ENCODE results near the gene MAMDC2. TPM values are rescaled to one million over a fixed set of nuclear protein-coding genes. Genes with fewer than 3 reads are reported as not detected.

Gene MAMDC2
- total and polyA plus RNA-seq, 2 donors (not counting 1 experiment from before 2014, with no cell fraction given) = not detected

DNA sequence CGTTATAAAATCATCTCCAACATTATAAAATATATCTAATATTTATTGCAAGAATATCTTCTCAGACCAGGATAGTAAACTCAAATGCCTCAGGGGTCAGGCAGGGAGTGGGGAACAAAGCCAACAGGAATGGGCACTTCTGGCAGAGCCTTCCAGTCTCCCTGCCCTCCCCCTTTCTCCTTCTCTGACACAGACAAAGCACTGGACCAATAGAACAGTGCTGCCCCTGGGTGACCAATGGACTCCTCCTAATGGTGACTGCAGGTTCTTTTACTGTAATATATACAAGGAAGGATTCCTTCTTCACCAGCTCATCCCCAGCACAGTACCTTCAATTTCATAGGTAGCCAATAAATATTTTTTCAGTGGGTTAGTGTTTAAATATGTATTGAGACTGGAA, 31.1 kb upstream of the MAMDC2 start:
- intact Hi-C loops (cut with micrococcal nuclease) = no loop called here
- WGBS (ENCODE audit: insufficient coverage) = no CpG with 5 or more reads among the region's 1 CpG
- no peak overlapping the region for H3K4me2 ChIP-seq (replicated peaks; ENCODE audit: low read depth, low read length, poor library complexity, severe bottlenecking)
- H3K9me3 ChIP-seq (ENCODE audit: control extremely low read depth in 1 of 3, control insufficient read depth in 2 of 3, insufficient read depth in 1 of 3, low read length in 2 of 3) = no peaks in the 10 kb centered on the region
- Mint-ChIP-seq H3K4me1 (no peaks in the 10 kb centered on the region), H3K27ac (no peak overlapping the region), H3K4me3 (no peak overlapping the region), H3K27me3 (peaks cover 2% of the 10 kb centered on the region), H3K9me3 (ENCODE audit: insufficient read depth) (no peaks in the 10 kb centered on the region)
- ChIA-PET POLR2A (no interaction called here), CTCF (no interaction called here)
- H2AFZ ChIP-seq (ENCODE audit: insufficient read depth, low read depth, low read length, poor library complexity, severe bottlenecking) = no peak overlapping the region
- H3K9ac ChIP-seq (ENCODE audit: low read length) = no peak overlapping the region
- H3K36me3 ChIP-seq (replicated peaks in 1 of 2; ENCODE audit: control extremely low read depth in 1 of 2, control insufficient read depth in 1 of 2, extremely low read depth in 1 of 2, insufficient read depth in 2 of 2, low read length in 1 of 2) = no peaks in the 10 kb centered on the region
- no peaks in the 10 kb centered on the region for H4K20me1 ChIP-seq (ENCODE audit: control insufficient read depth, insufficient read depth, low read length, poor library complexity, severe bottlenecking)
- ATAC-seq (ENCODE audit: low read depth) = no peak
- no peak overlapping the region for H3K27ac ChIP-seq (ENCODE audit: low read length in 2 of 2)
- H3K4me3 ChIP-seq (ENCODE audit: control extremely low read depth in 1 of 5, extremely low read depth in 1 of 5, insufficient read depth in 1 of 5, low read depth in 2 of 5, low read length in 4 of 5) = no peak overlapping the region
- H3K79me2 ChIP-seq (ENCODE audit: control insufficient read depth, insufficient read depth, low read length) = no peaks in the 10 kb centered on the region
- no peaks in the 10 kb centered on the region for H3K27me3 ChIP-seq (replicated peaks in 1 of 4; ENCODE audit: control extremely low read depth in 1 of 4, control insufficient read depth in 3 of 4, insufficient read depth in 4 of 4, low read length in 3 of 4)
- no peak for TF ChIP-seq EZH2 (IDR thresholded peaks at IDR 0.05; ENCODE audit: borderline replicate concordance, insufficient read depth, low read depth, low read length, poor library complexity, severe bottlenecking)
- TF ChIP-seq, protein P1, sequence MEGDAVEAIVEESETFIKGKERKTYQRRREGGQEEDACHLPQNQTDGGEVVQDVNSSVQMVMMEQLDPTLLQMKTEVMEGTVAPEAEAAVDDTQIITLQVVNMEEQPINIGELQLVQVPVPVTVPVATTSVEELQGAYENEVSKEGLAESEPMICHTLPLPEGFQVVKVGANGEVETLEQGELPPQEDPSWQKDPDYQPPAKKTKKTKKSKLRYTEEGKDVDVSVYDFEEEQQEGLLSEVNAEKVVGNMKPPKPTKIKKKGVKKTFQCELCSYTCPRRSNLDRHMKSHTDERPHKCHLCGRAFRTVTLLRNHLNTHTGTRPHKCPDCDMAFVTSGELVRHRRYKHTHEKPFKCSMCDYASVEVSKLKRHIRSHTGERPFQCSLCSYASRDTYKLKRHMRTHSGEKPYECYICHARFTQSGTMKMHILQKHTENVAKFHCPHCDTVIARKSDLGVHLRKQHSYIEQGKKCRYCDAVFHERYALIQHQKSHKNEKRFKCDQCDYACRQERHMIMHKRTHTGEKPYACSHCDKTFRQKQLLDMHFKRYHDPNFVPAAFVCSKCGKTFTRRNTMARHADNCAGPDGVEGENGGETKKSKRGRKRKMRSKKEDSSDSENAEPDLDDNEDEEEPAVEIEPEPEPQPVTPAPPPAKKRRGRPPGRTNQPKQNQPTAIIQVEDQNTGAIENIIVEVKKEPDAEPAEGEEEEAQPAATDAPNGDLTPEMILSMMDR (IDR thresholded peaks at IDR 0.05) = no peak
- no peak for DNase-seq
- no peaks in the 10 kb centered on the region for H3K4me1 ChIP-seq (ENCODE audit: control insufficient read depth in 2 of 2, insufficient read depth in 2 of 2, low read length in 2 of 2)

DNA sequence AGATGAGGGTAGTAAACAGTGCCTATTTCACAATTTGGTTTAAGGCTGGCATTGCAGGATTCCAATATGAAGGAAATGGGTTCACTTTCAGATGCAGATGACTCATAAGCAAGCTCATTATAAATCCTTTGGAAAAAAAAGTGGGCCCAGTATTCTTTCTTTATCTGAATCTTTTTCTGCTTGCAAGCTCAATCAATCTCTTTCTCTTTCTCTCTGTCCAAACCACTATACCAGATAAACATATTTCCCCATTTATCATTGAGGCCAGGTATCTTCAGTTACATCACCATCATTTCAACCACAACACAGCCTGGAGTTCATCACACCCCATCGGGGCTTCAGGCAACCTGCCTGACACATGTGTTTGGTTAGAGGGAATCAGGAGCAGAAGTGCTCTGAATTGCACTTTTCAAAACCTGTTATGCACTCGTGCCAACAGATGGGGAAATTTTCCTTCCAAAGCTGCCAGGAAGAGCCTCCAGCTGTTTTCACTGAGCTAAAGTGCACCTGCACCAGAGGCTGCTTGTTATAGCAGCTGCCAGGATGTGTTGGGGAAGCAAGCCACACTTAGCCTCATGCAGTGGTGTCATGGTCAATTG, 30.0 kb upstream of the MAMDC2 start:
- intact Hi-C loops (cut with micrococcal nuclease) = no loop called here
- Histone ChIP-seq H3K9ac (ENCODE audit: low read length) (no peak overlapping the region), H3K4me3 (ENCODE audit: control extremely low read depth in 1 of 5, extremely low read depth in 1 of 5, insufficient read depth in 1 of 5, low read depth in 2 of 5, low read length in 4 of 5) (no peak overlapping the region), H3K27ac (ENCODE audit: low read length in 2 of 2) (no peak overlapping the region), H3K36me3 (replicated peaks in 1 of 2; ENCODE audit: control extremely low read depth in 1 of 2, control insufficient read depth in 1 of 2, extremely low read depth in 1 of 2, insufficient read depth in 2 of 2, low read length in 1 of 2) (no peaks in the 10 kb centered on the region), H2AFZ (ENCODE audit: insufficient read depth, low read depth, low read length, poor library complexity, severe bottlenecking) (no peak overlapping the region), H3K27me3 (replicated peaks in 1 of 4; ENCODE audit: control extremely low read depth in 1 of 4, control insufficient read depth in 3 of 4, insufficient read depth in 4 of 4, low read length in 3 of 4) (no peaks in the 10 kb centered on the region), H3K9me3 (ENCODE audit: control extremely low read depth in 1 of 3, control insufficient read depth in 2 of 3, insufficient read depth in 1 of 3, low read length in 2 of 3) (no peaks in the 10 kb centered on the region), H4K20me1 (ENCODE audit: control insufficient read depth, insufficient read depth, low read length, poor library complexity, severe bottlenecking) (no peaks in the 10 kb centered on the region), H3K4me2 (replicated peaks; ENCODE audit: low read depth, low read length, poor library complexity, severe bottlenecking) (no peak overlapping the region), H3K4me1 (ENCODE audit: control insufficient read depth in 2 of 2, insufficient read depth in 2 of 2, low read length in 2 of 2) (no peaks in the 10 kb centered on the region), H3K79me2 (ENCODE audit: control insufficient read depth, insufficient read depth, low read length) (no peaks in the 10 kb centered on the region)
- Mint-ChIP-seq H3K4me3 (no peak overlapping the region), H3K27ac (no peak overlapping the region), H3K4me1 (no peaks in the 10 kb centered on the region), H3K27me3 (peaks cover 2% of the 10 kb centered on the region), H3K9me3 (ENCODE audit: insufficient read depth) (no peaks in the 10 kb centered on the region)
- CTCF ChIA-PET = no interaction called here
- no peak for ATAC-seq (ENCODE audit: low read depth)
- TF ChIP-seq EZH2 (IDR thresholded peaks at IDR 0.05; ENCODE audit: borderline replicate concordance, insufficient read depth, low read depth, low read length, poor library complexity, severe bottlenecking) = no peak
- TF ChIP-seq, protein P1 (IDR thresholded peaks at IDR 0.05) = no peak
- 33% methylated on average over 1 of the region's 2 CpGs for WGBS (ENCODE audit: insufficient coverage)
- POLR2A ChIA-PET = no interaction called here
- no peak for DNase-seq

All from B cell (primary cell).